CD14-positive monocyte (primary cell): ENCODE measurements around the gene PATJ. TPM values are rescaled to one million over a fixed set of nuclear protein-coding genes. Genes with fewer than 3 reads are reported as not detected.

Source experiments
- DNase-seq, 3 donors: peaks; one replicate each; pipeline ENCODE4 v3.0.0-alpha.2; 2011 to 2022
- H2AFZ ChIP-seq: 2 replicates; pipeline ENCODE4 v1.6.0; 2012; ENCODE audit warnings: mild to moderate bottlenecking, low read depth, low read length, inconsistent platforms; ENCODE audit not compliant: insufficient read depth, poor library complexity, severe bottlenecking
- H3K27ac ChIP-seq, 2 donors: 1 replicate in 1 of 2; 2 replicates in 1 of 2; pipeline ENCODE4 v1.5.1; 2012 to 2013; ENCODE audit warnings: low read length in 2 of 2, control low read depth in 1 of 2, inconsistent platforms in 1 of 2, low read depth in 1 of 2, mild to moderate bottlenecking in 1 of 2
- H3K27me3 ChIP-seq, 2 donors: one replicate each; pipeline versions ENCODE4 v1.6.0 to v1.6.1; 2011 to 2013; ENCODE audit warnings: low read length in 2 of 2; ENCODE audit not compliant: control insufficient read depth in 2 of 2, insufficient read depth in 2 of 2
- H3K36me3 ChIP-seq, 2 donors: replicated peaks in 1 of 2; 1 replicate in 1 of 2; 2 replicates in 1 of 2; pipeline versions ENCODE4 v1.5.1 to v1.6.1; 2012 to 2013; ENCODE audit warnings: low read length in 2 of 2, control low read depth in 1 of 2, inconsistent platforms in 1 of 2, mild to moderate bottlenecking in 1 of 2; ENCODE audit not compliant: insufficient read depth in 2 of 2, control insufficient read depth in 1 of 2
- H3K4me1 ChIP-seq, 2 donors: 1 replicate in 1 of 2; 2 replicates in 1 of 2; pipeline versions ENCODE4 v1.5.1 to v1.6.1; 2012 to 2013; ENCODE audit warnings: low read length in 2 of 2, control low read depth in 1 of 2, inconsistent platforms in 1 of 2, mild to moderate bottlenecking in 1 of 2, moderate library complexity in 1 of 2; ENCODE audit not compliant: insufficient read depth in 2 of 2, control insufficient read depth in 1 of 2
- H3K4me2 ChIP-seq: replicated peaks from 2 replicates; pipeline ENCODE3; 2012; ENCODE audit warnings: low read length, moderate library complexity, mild to moderate bottlenecking; ENCODE audit not compliant: poor library complexity, severe bottlenecking; ENCODE audit errors: extremely low read depth
- H3K4me3 ChIP-seq, 3 experiments: fragments of 200-600 bp in 1 of 3; sonication (generic) in 1 of 3; replicated peaks in 1 of 3; 1 replicate in 2 of 3; 2 replicates in 1 of 3; pipeline ENCODE4 v1.5.1; 2011 to 2013; ENCODE audit warnings: low read length in 3 of 3, mild to moderate bottlenecking in 3 of 3, control low read depth in 2 of 3, low read depth in 2 of 3, inconsistent platforms in 1 of 3, moderate library complexity in 1 of 3
- H3K79me2 ChIP-seq: 2 replicates; pipeline ENCODE4 v1.6.0; 2012; ENCODE audit warnings: mild to moderate bottlenecking, control low read depth, inconsistent platforms, low read length, moderate library complexity; ENCODE audit not compliant: insufficient read depth
- H3K9ac ChIP-seq: 2 replicates; pipeline ENCODE4 v1.6.0; 2017; ENCODE audit warnings: low read length, mild to moderate bottlenecking; ENCODE audit not compliant: insufficient read depth, poor library complexity, severe bottlenecking
- H3K9me3 ChIP-seq, 2 donors: replicated peaks in 1 of 2; 1 replicate in 1 of 2; 2 replicates in 1 of 2; pipeline versions ENCODE4 v1.5.1 to v1.6.1; 2012 to 2013; ENCODE audit warnings: low read length in 2 of 2, control low read depth in 1 of 2; ENCODE audit not compliant: control insufficient read depth in 1 of 2, insufficient read depth in 1 of 2
- H4K20me1 ChIP-seq: 2 replicates; pipeline ENCODE4 v1.6.0; 2012; ENCODE audit warnings: mild to moderate bottlenecking, low read length, control low read depth, moderate library complexity; ENCODE audit not compliant: insufficient read depth
- H3K27ac Mint-ChIP-seq, 7 donors: one replicate each; pipeline ENCODE4 v1.8.0; 2020; ENCODE audit warnings: mild to moderate bottlenecking in 7 of 7, mixed read lengths in 7 of 7, moderate library complexity in 6 of 7, inconsistent platforms in 2 of 7
- H3K27me3 Mint-ChIP-seq, 3 donors: one replicate each; pipeline ENCODE4 v1.8.0; 2021 to 2022; ENCODE audit warnings: low read depth in 3 of 3, mild to moderate bottlenecking in 3 of 3, mixed read lengths in 3 of 3, moderate library complexity in 3 of 3, inconsistent platforms in 1 of 3
- H3K36me3 Mint-ChIP-seq, 2 donors: one replicate each; pipeline ENCODE4 v1.8.0; 2020; ENCODE audit warnings: mixed read lengths in 2 of 2, inconsistent platforms in 1 of 2, mild to moderate bottlenecking in 1 of 2
- H3K4me1 Mint-ChIP-seq: one replicate; pipeline ENCODE4 v1.8.0; 2020; ENCODE audit warnings: mild to moderate bottlenecking, mixed read lengths
- H3K4me3 Mint-ChIP-seq, 2 donors: one replicate each; pipeline ENCODE4 v1.8.0; 2020; ENCODE audit warnings: mild to moderate bottlenecking in 2 of 2, mixed read lengths in 2 of 2, moderate library complexity in 1 of 2
- H3K9me3 Mint-ChIP-seq, 7 donors: one replicate each; pipeline ENCODE4 v1.8.0; 2020 to 2022; ENCODE audit warnings: mixed read lengths in 7 of 7, mild to moderate bottlenecking in 6 of 7, moderate library complexity in 6 of 7, inconsistent platforms in 2 of 7
- WGBS: methylation state at CpG from one replicate; pipeline ENCODE4 v1.1.5; 2013; ENCODE audit warnings: missing lambda C conversion rate; ENCODE audit not compliant: insufficient coverage; 5-methylcytosine and 5-hydroxymethylcytosine counted together
- intact Hi-C, 2 donors: fragments of 100-400 bp; cut with micrococcal nuclease; formaldehyde crosslinking; loops; one replicate each; pipeline versions ENCODE4 v1.15.0 to v1.15.1; 2023
- polyA plus RNA-seq, 3 donors: library from polyadenylated mRNA; depleted of rRNA in 1 of 3; unstranded in 2 of 3; stranded (reverse) in 1 of 3; fragments of 300-500 nt in 2 of 3; fragments of >200 nt in 1 of 3; fragmentation: Illumina TruSeq in 2 of 3; gene quantifications; 1 replicate in 2 of 3; 2 replicates in 1 of 3; pipeline ENCODE4 v1.2.3, GENCODE V29; 2012 to 2021
- TF ChIP-seq, protein P1 (sequence below): fragments of 200-600 bp; IDR thresholded peaks from one replicate; pipeline ENCODE4 v1.8.0; 2022; ENCODE audit warnings: antibody characterized with exemption, mild to moderate bottlenecking

Gene PATJ
- polyA plus RNA-seq, 3 donors: 0.01 to 0.23 TPM; not detected in 1

- H3K27ac ChIP-seq: no peak overlapping the region
- peaks cover 0 to 2% (median 2%) of the 10 kb centered on the region in 3 donors for H3K27me3 Mint-ChIP-seq
- no peaks in the 10 kb centered on the region for H3K4me1 Mint-ChIP-seq
- no peak overlapping the region for H3K4me3 ChIP-seq
- no peaks in the 10 kb centered on the region for H3K27me3 ChIP-seq
- no peak overlapping the region for H3K27ac Mint-ChIP-seq
- H3K79me2 ChIP-seq: no peaks in the 10 kb centered on the region
- H3K9me3 ChIP-seq: no peaks in the 10 kb centered on the region
- no peak overlapping the region for H2AFZ ChIP-seq
- H3K36me3 Mint-ChIP-seq: no peaks in the 10 kb centered on the region
- no peaks in the 10 kb centered on the region for H3K9me3 Mint-ChIP-seq
- no peaks in the 10 kb centered on the region for H3K36me3 ChIP-seq
- no peak for DNase-seq
- no peak overlapping the region for H3K4me2 ChIP-seq
- intact Hi-C loops: loop anchor here in 1 of 2 donors (10.0 kb wide), 1 partner anchor 316 kb away; no protein-coding TSS in a partner anchor
- H3K4me3 Mint-ChIP-seq: no peak overlapping the region
- H4K20me1 ChIP-seq: no peaks in the 10 kb centered on the region
- no peak overlapping the region for H3K9ac ChIP-seq
- no peaks in the 10 kb centered on the region for H3K4me1 ChIP-seq
- TF ChIP-seq, protein P1, sequence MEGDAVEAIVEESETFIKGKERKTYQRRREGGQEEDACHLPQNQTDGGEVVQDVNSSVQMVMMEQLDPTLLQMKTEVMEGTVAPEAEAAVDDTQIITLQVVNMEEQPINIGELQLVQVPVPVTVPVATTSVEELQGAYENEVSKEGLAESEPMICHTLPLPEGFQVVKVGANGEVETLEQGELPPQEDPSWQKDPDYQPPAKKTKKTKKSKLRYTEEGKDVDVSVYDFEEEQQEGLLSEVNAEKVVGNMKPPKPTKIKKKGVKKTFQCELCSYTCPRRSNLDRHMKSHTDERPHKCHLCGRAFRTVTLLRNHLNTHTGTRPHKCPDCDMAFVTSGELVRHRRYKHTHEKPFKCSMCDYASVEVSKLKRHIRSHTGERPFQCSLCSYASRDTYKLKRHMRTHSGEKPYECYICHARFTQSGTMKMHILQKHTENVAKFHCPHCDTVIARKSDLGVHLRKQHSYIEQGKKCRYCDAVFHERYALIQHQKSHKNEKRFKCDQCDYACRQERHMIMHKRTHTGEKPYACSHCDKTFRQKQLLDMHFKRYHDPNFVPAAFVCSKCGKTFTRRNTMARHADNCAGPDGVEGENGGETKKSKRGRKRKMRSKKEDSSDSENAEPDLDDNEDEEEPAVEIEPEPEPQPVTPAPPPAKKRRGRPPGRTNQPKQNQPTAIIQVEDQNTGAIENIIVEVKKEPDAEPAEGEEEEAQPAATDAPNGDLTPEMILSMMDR: no peak
Measured at GRCh38 chr1:62088439-62088838, 346.2 kb downstream of the PATJ start.

DNA sequence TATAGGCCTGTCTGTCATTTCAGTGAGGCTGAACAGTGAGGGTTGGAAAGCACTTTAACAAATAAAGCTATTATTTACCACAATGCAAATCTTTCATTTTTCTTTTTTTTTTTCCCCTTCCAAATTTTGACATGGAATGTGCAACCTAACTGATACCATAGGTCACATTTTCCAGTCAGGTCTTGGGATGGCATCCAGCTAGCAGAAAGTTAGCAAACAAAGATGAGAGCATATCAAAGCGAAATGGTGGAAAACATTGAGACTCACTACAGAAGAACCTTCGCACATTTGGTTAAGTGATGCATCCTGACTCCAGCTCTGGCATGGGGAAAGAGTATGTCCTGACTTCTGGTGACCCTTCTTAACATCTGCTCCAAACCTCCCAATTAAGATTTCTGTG is 347.3 kb downstream of the PATJ start:
- Histone ChIP-seq H3K79me2 (no peaks in the 10 kb centered on the region), H3K36me3 (no peaks in the 10 kb centered on the region), H3K27me3 (no peaks in the 10 kb centered on the region), H3K4me1 (no peaks in the 10 kb centered on the region), H2AFZ (no peak overlapping the region), H4K20me1 (no peaks in the 10 kb centered on the region), H3K27ac (no peak overlapping the region), H3K4me3 (no peak overlapping the region), H3K4me2 (no peak overlapping the region), H3K9ac (no peak overlapping the region), H3K9me3 (no peaks in the 10 kb centered on the region)
- TF ChIP-seq, protein P1: no peak
- no peaks in the 10 kb centered on the region for H3K4me1 Mint-ChIP-seq
- no peak overlapping the region for H3K27ac Mint-ChIP-seq
- intact Hi-C loops: loop anchor here in 1 of 2 donors (10.0 kb wide), 1 partner anchor 315 kb away; no protein-coding TSS in a partner anchor
- H3K36me3 Mint-ChIP-seq: no peaks in the 10 kb centered on the region
- DNase-seq: no peak
- H3K4me3 Mint-ChIP-seq: no peak overlapping the region
- WGBS: no CpG with 5 or more reads among the region's 2 CpGs
- H3K9me3 Mint-ChIP-seq: no peaks in the 10 kb centered on the region
- H3K27me3 Mint-ChIP-seq: peaks cover 0 to 2% (median 2%) of the 10 kb centered on the region in 3 donors
